PC-3 (cell line): Measurements from ENCODE around the gene TMA7.

Experiments
- EZH2 ChIP-seq: fragments of 300-600 bp; sonication (generic); IDR thresholded peaks from one replicate; pipeline ENCODE4 v1.6.1; 2017; ENCODE audit warnings: antibody characterized with exemption, mild to moderate bottlenecking, low read length; ENCODE audit not compliant: unreplicated experiment
- EZH2phosphoT487 ChIP-seq: fragments of 300-600 bp; sonication (generic); IDR thresholded peaks from 2 replicates; pipeline ENCODE4 v1.6.1; 2018; ENCODE audit warnings: mild to moderate bottlenecking, antibody characterized with exemption, low read length, borderline replicate concordance
- TF ChIP-seq, protein P1 (sequence below): fragments of 300-600 bp; sonication (generic); conservative IDR thresholded peaks from 2 replicates; pipeline ENCODE4 v1.5.1; 2017; ENCODE audit warnings: antibody characterized with exemption, low read depth, mild to moderate bottlenecking, low read length

GRCh38 chr3:48440590-48440958 is 517 bp downstream of the TMA7 start:
- TF ChIP-seq, protein P1, sequence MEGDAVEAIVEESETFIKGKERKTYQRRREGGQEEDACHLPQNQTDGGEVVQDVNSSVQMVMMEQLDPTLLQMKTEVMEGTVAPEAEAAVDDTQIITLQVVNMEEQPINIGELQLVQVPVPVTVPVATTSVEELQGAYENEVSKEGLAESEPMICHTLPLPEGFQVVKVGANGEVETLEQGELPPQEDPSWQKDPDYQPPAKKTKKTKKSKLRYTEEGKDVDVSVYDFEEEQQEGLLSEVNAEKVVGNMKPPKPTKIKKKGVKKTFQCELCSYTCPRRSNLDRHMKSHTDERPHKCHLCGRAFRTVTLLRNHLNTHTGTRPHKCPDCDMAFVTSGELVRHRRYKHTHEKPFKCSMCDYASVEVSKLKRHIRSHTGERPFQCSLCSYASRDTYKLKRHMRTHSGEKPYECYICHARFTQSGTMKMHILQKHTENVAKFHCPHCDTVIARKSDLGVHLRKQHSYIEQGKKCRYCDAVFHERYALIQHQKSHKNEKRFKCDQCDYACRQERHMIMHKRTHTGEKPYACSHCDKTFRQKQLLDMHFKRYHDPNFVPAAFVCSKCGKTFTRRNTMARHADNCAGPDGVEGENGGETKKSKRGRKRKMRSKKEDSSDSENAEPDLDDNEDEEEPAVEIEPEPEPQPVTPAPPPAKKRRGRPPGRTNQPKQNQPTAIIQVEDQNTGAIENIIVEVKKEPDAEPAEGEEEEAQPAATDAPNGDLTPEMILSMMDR, result no peak
- TF ChIP-seq EZH2, result no peak
- TF ChIP-seq EZH2phosphoT487, result no peak
